ELF-1 (cell line): ENCODE data around the gene METTL1.
"Not testable (repeated sequence)": the region's sequence is repeated elsewhere in the genome, so short reads cannot be mapped to it uniquely, and the experiment has no call there.

Experiments
- DNase-seq: peaks from one replicate; pipeline ENCODE4 v3.0.0-alpha.2; 2016; ENCODE audit warnings: low read depth, low spot score

METTL1 gene

DNA sequence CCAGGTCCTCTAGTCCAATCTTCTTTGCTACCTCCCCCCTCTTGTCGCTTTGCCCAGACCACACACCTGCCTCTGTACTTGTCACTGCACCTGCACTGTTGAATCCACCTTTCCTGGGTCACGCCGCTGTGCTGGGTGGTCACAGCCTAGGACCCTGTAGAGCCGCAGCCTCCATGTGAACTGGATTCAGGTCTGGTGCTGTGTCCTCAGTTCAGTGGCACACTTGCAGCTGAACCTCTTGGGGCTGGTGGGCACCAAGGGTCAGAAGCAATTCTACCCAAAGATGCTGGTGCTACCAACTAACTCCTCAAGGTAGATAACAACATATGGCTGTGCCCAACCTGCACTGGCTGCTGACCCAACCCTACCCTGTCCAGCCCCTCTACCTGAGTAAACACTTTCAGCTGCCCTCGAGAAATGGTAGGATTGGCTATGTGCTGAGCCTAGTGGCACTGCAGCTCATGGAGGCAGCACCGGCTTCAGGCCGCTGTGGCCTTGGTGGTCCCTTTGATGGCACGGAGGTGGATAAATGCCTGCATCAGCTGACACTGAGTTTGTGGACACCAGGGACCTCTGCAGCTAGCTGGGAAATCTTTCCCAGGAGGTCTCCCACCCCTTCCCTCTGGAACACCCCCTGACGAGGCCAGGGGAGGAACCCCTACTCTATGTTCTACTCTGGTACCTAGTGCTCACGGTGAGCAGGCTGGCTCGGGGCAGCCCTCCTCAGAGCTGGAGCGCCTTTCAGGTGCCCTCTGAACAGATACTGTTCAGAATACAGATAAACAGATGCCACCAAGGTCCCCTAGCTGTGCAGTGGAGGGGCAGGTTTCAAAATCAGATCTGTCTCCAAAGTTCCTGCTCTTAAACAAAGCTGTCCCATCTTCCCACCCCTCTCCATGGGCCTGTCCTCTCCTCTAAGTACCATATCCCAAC lies 47.6 kb downstream of the METTL1 start:
- no peak for DNase-seq

DNA sequence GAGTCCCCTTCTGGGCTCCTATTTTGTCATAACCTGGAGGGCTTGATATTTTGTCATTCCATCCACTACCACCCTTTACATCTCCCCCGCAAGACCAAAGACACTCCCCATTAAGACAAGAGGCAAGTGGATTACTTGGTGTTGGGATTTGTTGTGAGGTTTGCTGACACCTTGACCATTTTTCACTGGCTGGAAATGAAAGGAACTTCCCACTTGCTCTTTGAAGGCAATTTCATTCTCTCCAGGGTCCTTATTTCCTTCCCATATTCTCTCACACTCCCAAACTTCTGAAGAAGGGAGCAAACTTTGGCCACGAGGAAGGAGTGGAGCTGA lies 48.3 kb downstream of the METTL1 start:
- DNase-seq: no peak

DNA sequence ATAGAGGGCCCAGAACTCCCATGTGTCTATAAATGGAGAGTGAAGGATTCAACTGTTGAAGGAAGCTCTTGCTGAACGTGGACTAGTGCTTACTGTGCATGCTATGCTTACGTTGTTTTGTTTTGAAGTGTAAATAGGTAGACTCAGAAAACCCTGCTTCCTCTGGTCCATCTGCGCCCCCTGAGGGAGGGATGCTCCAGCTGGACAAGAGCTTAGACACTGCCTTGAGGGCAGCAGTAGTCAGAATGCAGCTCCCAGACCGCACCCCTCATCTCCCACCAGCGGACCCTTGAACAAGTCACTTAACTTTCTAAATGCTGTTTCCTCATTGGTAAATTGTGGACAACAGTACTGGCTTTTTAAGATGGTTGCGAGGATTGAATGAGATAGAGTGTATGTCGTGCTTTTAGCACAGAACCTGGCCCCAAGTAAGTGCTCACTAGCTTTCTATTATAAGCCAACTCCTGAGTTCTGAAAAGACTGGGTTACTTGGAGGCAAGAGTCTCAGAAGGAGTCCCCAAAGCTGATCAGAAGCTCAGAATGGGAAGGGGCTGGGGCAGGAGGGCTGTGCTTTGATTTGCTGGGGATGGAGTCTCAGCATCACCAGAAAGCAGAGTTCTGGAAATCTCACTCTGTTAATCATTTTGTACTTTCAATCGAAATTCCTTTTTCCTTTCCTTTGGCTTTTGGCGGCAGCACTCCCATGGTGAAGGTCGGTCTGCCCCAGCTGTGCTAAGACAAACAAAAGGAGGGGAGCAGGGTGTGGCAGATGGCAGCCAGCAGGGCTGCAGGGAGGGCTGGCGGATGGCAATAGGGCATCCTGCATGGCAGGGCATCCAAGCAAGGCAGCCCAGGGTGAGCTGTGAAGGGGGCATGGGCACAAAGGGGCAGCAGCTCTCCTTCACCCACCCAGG lies 48.9 kb downstream of the METTL1 start:
- DNase-seq: no peak

DNA sequence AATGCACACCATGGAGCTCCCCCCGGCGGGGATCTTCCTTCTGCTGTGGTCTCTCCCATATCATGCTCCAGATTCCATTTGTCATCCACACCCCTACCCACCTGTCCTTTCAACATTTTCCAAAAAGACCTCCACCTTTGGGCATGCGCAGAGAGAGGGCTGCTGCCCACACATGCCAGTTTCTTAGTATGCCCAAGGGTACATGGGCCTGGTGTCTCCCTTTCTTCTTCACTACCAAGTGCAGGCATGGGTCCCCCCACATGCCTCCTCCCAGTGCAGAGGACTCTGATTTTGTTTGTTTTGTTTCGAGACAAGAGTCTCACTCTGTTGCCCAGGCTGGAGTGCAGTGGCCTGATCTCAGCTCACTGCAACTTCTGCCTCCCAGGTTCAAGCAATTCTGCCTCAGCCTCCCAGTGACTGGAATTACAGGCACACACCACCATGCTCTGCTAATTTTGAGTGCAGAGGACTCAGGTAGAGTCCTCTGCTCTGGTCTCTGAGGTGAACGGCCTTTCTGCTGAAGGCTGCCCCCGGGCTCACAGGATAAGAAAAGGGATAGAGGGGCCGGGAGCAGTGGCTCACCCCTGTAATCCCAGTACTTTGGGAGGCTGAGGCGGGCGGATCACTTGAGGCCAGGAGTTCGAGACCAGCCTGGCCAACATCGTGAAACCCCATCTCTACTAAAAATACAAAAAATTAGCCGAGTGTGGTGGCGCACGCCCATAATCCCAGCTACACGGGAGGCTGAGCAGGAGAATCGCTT lies 49.9 kb downstream of the METTL1 start:
- not testable (repeated sequence) for DNase-seq

DNA sequence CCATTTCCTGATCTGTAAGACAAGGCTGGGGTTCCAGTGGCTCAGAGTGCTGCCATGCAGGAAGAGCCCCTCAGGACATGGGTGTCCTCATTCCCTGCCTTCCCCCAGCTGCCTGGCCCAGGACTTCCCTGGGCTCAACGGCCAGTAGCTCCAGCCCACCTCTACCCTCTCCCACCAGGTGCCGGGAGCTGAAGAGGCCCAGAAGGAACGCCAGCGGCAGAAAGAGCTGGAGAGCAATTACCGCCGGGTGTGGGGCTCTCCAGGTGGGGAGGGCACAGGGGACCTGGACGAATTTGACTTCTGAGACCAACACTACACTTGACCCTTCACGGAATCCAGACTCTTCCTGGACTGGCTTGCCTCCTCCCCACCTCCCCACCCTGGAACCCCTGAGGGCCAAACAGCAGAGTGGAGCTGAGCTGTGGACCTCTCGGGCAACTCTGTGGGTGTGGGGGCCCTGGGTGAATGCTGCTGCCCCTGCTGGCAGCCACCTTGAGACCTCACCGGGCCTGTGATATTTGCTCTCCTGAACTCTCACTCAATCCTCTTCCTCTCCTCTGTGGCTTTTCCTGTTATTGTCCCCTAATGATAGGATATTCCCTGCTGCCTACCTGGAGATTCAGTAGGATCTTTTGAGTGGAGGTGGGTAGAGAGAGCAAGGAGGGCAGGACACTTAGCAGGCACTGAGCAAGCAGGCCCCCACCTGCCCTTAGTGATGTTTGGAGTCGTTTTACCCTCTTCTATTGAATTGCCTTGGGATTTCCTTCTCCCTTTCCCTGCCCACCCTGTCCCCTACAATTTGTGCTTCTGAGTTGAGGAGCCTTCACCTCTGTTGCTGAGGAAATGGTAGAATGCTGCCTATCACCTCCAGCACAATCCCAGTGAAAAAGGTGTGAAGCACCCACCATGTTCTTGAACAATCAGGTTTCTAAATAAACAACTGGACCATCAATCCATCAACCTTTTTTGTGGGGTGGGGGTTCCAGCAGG lies 51.0 kb downstream of the METTL1 start:
- DNase-seq: no peak

DNA sequence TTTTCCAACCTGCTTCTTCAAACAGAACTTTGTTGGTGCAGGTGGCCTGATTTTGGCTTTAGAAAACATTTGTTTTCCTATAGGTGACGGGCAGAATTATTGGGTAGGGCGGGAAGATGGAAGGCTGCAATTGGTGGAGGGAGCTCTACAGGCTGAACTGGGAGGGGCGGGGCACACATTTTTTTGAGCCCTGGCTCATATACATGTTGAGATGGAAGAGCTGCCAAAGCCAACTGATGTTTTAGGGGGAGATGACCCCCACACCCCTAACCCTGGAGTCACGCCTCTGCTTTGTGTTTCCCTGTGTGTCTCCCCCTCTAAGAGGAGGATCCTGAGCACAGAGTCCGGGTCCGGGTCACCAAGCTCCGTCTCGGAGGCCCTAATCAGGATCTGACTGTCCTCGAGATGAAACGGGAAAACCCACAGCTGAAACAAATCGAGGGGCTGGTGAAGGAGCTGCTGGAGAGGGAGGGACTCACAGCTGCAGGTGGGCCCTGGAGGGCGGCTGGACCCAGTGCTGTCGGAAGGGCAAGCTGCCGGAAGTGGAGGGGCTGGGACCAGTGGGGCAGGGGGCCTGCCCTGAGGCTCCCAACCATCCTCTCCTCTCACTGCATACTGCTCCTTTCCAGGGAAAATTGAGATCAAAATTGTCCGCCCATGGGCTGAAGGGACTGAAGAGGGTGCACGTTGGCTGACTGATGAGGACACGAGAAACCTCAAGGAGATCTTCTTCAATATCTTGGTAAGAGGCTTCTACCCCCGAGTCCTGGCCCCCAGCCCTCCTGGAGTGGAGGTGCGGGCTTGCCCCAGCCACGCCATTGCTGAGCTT lies 51.9 kb downstream of the METTL1 start:
- DNase-seq: no peak

DNA sequence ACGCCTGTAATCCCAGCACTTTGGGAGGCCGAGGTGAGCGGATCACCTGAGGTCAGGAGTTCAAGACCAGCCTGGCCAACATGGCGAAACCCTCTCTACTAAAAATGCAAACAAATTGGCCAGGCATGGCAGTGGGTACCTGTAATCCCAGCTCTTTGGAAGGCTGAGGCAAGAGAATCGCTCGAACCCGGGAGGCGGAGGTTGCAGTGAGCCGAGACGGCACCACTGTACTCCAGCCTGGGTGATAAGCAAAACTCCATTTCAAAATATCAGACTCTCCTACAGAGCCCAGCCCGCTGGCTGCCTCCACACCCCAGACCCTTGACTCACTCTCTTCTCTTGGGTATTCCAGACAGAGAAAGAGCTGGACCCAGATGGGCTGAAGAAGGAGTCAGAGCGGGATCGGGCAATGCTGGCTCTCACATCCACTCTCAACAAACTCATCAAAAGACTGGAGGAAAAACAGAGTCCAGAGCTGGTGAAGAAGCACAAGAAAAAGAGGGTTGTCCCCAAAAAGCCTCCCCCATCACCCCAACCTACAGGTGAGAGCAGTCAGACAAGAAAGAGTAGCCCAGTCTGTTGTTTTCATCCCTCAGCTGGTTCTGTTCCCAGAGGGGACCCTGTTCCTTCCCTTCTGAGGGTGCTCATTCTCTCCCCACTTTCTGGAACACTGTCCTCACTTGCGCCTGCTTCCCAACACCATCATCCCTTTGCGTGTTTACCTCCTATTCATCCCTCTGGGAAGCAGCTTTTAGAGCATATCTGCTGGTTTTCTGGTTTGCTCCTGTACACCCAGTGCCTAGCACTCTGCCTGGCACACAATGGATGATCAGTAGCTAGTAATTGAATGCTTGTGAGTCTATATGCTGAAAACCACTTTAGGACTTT lies 53.0 kb downstream of the METTL1 start:
- no peak for DNase-seq
